T follicular helper cell (primary cell): ENCODE data around the gene PRR23B.

Experiments used
- DNase-seq: peaks from one replicate; pipeline ENCODE4 v3.0.0-alpha.2; 2020; ENCODE audit warnings: low read depth

The PRR23B gene

GRCh38 chr3:138974462-138974861 lies 46.3 kb downstream of the PRR23B start:
- no peak for DNase-seq

- no peak for DNase-seq
Measured at GRCh38 chr3:138972941-138973340, 47.8 kb downstream of the PRR23B start.

DNA sequence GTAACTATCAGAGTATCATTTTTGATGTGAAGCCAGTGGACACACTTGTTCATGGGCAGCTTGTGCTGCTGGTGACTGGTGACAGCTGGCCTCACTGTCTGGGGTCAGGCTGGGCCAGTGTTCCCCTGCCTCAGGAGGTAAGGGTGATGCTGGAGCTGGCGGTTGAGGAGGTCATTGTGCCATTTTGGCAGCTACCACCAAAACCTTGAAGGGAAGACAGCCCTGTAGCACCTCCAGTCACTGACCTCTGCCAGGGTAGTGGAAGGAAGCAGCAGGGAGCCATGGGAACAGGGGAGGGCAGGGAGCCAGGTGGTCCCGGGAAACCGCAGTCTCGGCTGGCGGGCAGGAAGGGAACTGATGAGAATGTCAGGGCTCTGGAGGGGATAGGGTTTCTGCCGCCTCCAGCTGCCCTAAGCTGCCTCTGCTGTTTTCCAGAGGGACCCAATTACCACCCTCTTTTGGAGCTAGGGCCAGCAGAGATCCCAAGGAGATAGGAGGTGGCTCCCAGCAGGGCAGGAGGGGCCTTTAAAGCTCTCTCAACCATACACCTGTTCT lies 48.9 kb downstream of the PRR23B start:
- no peak for DNase-seq
